D721Med (cell line): ENCODE data around the gene AADACL4.

Experiments
- DNase-seq: peaks from one replicate; pipeline ENCODE4 v3.0.0; 2011; ENCODE audit warnings: low spot score; ENCODE audit not compliant: insufficient read length
- FAIRE-seq: peaks from 2 replicates; lab custom pipeline; 2011; peaks lifted over from hg19 to GRCh38; lab: Jason Lieb, UNC
- TF ChIP-seq, protein P1 (sequence below): IDR thresholded peaks from 2 replicates; pipeline ENCODE4 v1.5.1; 2012; ENCODE audit warnings: mild to moderate bottlenecking, control low read depth; ENCODE audit not compliant: insufficient read depth; ENCODE audit errors: missing control alignments

The AADACL4 gene

DNA sequence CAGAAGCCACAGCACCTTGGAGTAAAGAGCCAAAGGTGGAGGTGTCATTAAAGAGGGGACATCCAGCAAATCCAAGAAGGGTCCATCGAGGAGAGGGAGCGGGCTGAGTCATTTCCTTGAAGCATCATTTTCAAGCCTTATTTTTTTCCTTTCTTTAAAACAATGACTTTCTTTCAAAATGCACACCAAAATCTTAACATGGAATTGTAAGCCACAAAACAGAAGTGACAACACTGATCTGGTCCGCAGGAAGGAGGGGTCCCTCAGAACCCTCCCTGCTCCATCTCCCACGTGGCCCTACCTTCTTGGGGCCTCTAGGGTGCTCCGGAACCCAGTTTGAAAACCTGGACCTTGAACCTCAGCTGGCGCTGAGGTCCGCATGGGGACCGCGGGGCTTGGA lies 40.7 kb upstream of the AADACL4 start:
- FAIRE-seq (no peak), DNase-seq (no peak)

GRCh38 chr1:12604114-12604874 lies 39.6 kb upstream of the AADACL4 start:
- TF ChIP-seq, protein P1, sequence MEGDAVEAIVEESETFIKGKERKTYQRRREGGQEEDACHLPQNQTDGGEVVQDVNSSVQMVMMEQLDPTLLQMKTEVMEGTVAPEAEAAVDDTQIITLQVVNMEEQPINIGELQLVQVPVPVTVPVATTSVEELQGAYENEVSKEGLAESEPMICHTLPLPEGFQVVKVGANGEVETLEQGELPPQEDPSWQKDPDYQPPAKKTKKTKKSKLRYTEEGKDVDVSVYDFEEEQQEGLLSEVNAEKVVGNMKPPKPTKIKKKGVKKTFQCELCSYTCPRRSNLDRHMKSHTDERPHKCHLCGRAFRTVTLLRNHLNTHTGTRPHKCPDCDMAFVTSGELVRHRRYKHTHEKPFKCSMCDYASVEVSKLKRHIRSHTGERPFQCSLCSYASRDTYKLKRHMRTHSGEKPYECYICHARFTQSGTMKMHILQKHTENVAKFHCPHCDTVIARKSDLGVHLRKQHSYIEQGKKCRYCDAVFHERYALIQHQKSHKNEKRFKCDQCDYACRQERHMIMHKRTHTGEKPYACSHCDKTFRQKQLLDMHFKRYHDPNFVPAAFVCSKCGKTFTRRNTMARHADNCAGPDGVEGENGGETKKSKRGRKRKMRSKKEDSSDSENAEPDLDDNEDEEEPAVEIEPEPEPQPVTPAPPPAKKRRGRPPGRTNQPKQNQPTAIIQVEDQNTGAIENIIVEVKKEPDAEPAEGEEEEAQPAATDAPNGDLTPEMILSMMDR, result no peak

More for the DNA sequence above, 40.7 kb upstream of the AADACL4 start:
- TF ChIP-seq, protein P1, result no peak

DNA sequence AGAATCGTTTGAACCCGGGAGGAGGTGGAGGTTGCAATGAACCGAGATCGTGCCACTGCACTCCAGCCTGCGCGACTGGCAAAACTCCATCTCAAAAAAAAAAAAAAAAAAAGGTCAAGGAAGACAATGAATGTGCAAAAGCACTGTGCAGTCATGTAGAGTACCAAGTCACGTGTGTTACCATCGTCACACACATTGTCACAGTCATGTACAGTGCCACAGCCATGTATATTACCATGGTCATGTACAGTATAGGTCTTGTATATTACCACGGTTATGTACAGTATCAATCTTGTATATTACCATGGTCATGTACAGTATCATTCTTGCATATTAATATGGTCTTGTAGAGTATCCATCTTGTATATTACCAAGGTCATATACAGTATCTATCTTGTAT lies 38.9 kb upstream of the AADACL4 start:
- TF ChIP-seq, protein P1, result no peak
- DNase-seq, result no peak
- no peak for FAIRE-seq

More at GRCh38 chr1:12604114-12604874, 39.6 kb upstream of the AADACL4 start:
- FAIRE-seq, result no peak
- no peak for DNase-seq

DNA sequence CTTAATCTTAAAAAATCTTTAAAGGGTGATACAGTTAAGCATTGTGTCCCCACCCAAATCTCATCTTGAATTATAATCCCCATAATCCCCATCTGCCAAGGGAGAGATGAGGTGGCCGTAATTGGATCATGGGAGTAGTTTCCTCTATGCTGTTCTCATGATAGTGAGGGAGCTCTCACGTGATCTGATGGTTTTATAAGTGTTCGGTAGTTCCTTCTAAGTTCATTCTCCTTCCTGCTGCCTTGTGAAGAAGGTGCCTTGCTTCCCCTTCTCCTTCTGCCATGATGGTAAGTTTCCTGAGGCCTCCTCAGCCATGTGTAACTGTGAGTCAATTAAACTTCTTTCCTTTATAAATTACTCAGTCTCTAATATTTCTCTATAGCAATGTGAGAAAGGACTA lies 36.6 kb upstream of the AADACL4 start:
- FAIRE-seq (no peak), DNase-seq (no peak)
- TF ChIP-seq, protein P1, result no peak

- FAIRE-seq, result no peak
- DNase-seq, result no peak
- TF ChIP-seq, protein P1, result no peak
Measured at GRCh38 chr1:12608311-12608957, 35.5 kb upstream of the AADACL4 start.

DNA sequence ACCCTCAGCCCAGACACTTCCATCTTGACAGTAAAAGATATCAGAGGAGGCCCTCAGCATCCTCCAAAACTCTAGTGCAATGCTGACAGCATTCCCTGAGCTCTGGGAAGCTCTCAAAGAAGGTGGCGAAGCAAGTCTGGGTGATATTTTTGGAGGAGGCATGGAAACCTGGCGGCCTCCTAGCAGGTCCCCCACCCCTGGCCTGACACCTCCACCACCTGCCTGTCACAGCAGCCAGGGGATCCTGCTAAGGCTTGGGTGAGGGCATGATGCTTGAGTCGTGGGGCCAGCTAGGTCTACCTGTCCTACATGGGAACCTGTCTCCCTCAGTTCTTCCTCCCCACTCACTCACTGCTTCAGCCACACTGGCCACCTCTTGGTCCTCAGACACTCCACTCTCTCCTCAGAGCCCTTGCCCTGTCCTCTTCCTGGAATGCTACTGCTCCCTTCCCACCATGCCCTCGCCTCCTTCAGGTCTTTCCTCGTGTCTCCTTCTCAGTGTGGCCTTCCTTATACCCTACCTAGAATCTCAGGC lies 34.3 kb upstream of the AADACL4 start:
- DNase-seq (no peak), FAIRE-seq (no peak)
- TF ChIP-seq, protein P1, result no peak

DNA sequence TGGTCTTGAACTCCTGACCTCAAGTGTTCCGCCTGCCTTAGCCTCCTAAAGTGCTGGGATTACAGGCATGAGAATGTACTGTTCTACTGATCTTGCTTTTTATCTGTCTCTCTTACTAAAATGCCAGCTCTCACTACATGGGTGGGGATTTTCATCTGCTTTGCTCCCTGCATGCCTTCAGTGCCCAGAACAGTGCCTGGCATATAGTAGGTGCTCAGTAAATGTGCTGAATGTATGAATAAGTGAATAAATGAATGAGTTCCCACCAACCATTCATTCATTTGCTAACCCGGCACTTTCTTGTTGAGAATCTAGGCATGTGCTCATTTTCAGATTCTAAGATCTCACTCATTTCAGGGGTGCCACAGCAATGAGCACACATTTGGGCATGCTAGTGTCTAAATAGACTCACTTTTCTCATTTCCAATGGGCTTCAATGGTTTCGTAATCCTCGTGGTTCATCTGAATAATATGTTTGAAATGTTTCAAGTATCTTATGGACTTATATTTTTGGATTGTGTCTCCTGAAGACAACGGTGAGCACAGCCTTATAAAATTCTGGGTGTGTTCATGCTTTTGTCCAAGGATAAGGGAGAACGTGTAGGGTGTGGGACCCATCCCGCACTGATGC lies 33.5 kb upstream of the AADACL4 start:
- TF ChIP-seq, protein P1, result no peak
- DNase-seq (no peak), FAIRE-seq (no peak)
